ENCODE data around the gene SCT. TPM values are rescaled to one million over a fixed set of nuclear protein-coding genes. Genes with fewer than 3 reads are reported as not detected.
"Not testable (repeated sequence)": the region's sequence is repeated elsewhere in the genome, so short reads cannot be mapped to it uniquely, and the experiment has no call there.

The SCT gene
- total RNA-seq, 1 experiment from 2014 or later, result not detected

DNA sequence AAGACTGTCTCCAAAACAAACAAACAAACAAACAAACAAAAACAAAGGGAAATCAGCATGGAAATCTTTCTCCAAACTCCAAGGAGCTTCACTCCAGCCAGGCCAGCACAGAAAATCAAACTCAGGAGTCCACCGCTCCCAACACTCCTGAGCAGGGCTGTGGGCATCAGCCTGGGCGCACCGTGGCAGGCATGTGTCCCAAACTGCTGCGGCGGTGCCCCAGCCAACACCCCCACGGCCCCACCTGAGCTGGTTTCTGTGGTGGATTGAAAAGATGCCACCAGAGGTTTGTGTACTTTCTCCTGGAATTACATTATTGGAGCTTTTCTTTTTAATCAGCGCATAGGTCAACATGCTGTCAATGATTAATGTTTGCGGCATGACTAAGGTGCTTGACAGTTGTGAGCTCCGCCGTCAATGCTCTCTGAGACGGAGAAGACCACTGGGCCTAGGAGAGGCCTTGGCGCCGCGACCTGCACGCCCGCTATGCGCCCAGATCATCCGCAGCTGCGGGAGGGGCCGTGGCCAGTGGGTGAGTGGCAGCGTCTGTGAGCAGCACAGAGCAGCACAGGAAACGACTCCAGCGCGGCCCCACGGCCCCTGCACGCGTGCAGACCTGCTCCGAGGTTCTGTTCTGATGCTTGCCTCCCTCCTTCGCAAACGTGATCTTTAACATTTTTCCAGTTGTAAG is 28.2 kb upstream of the SCT start:
- ATAC-seq, result no peak; the same call in 1 of the 2 replicates
- H3K27ac ChIP-seq (ENCODE audit: low read length), result no peak overlapping the region
- ChIA-PET POLR2A (no interaction called here), CTCF (no interaction called here)
- no peak for DNase-seq (ENCODE audit: low read depth, low spot score)
- TF ChIP-seq, protein P1, sequence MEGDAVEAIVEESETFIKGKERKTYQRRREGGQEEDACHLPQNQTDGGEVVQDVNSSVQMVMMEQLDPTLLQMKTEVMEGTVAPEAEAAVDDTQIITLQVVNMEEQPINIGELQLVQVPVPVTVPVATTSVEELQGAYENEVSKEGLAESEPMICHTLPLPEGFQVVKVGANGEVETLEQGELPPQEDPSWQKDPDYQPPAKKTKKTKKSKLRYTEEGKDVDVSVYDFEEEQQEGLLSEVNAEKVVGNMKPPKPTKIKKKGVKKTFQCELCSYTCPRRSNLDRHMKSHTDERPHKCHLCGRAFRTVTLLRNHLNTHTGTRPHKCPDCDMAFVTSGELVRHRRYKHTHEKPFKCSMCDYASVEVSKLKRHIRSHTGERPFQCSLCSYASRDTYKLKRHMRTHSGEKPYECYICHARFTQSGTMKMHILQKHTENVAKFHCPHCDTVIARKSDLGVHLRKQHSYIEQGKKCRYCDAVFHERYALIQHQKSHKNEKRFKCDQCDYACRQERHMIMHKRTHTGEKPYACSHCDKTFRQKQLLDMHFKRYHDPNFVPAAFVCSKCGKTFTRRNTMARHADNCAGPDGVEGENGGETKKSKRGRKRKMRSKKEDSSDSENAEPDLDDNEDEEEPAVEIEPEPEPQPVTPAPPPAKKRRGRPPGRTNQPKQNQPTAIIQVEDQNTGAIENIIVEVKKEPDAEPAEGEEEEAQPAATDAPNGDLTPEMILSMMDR (IDR thresholded peaks at IDR 0.05), result no peak
- TF ChIP-seq, protein P2, sequence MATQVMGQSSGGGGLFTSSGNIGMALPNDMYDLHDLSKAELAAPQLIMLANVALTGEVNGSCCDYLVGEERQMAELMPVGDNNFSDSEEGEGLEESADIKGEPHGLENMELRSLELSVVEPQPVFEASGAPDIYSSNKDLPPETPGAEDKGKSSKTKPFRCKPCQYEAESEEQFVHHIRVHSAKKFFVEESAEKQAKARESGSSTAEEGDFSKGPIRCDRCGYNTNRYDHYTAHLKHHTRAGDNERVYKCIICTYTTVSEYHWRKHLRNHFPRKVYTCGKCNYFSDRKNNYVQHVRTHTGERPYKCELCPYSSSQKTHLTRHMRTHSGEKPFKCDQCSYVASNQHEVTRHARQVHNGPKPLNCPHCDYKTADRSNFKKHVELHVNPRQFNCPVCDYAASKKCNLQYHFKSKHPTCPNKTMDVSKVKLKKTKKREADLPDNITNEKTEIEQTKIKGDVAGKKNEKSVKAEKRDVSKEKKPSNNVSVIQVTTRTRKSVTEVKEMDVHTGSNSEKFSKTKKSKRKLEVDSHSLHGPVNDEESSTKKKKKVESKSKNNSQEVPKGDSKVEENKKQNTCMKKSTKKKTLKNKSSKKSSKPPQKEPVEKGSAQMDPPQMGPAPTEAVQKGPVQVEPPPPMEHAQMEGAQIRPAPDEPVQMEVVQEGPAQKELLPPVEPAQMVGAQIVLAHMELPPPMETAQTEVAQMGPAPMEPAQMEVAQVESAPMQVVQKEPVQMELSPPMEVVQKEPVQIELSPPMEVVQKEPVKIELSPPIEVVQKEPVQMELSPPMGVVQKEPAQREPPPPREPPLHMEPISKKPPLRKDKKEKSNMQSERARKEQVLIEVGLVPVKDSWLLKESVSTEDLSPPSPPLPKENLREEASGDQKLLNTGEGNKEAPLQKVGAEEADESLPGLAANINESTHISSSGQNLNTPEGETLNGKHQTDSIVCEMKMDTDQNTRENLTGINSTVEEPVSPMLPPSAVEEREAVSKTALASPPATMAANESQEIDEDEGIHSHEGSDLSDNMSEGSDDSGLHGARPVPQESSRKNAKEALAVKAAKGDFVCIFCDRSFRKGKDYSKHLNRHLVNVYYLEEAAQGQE (IDR thresholded peaks at IDR 0.05; ENCODE audit: insufficient read depth in 1 of 2, low read depth in 2 of 2, low read length in 1 of 2), result no peak
- TF ChIP-seq TCF7L2 (IDR thresholded peaks at IDR 0.05; ENCODE audit: low read depth, low read length), result no peak
- TF ChIP-seq POLR2AphosphoS5 (IDR thresholded peaks at IDR 0.05; ENCODE audit: low read depth, low read length), result no peak
- no peak for TF ChIP-seq SIN3A (IDR thresholded peaks at IDR 0.05; ENCODE audit: borderline replicate concordance, insufficient read depth, low read depth, low read length)
- intact Hi-C loops (cut with micrococcal nuclease; ENCODE audit: unreplicated experiment), result no loop called here
- in situ Hi-C loops (cut with HindIII; ENCODE audit: low pct_unique_long_range_greater_than_20kb, low sequenced_read_pairs), result no loop called here
- no peaks in the 10 kb centered on the region for H3K4me1 ChIP-seq (ENCODE audit: control insufficient read depth, insufficient read depth, low read length)
- no peaks in the 10 kb centered on the region for H3K9me3 ChIP-seq (ENCODE audit: control insufficient read depth, insufficient read depth, low read depth, low read length)
- H3K27me3 ChIP-seq (ENCODE audit: control insufficient read depth, insufficient read depth, low read length), result no peaks in the 10 kb centered on the region
- no TSS peak for BruUV-seq (replicated peaks)
- H3K4me3 ChIP-seq (ENCODE audit: low read depth in 2 of 2, low read length in 2 of 2), result no peak overlapping the region
- H3K36me3 ChIP-seq (ENCODE audit: control insufficient read depth, insufficient read depth, low read length), result no peaks in the 10 kb centered on the region; the same call in 1 of the 2 replicates

DNA sequence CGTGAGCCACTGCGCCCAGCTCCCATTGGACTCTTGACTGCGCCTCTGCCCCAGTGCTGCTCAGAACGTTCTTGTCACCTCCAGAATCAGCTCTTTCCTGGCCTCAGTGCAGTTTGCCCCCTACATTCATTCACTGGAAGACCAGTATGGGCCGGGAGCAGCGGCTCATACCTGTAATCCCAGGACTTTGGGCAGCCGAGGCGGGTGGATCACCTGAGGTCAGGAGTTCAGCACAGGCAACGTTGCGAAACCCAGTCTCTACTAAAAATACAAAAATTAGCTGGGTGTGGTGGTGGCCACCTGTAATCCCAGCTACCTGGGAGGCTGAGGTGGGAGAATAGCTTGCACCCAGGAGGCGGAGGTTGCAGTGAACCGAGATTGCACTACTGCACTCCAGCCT is 27.5 kb upstream of the SCT start:
- H3K4me3 ChIP-seq (ENCODE audit: low read depth in 2 of 2, low read length in 2 of 2); BruUV-seq (replicated peaks); intact Hi-C loops (cut with micrococcal nuclease; ENCODE audit: unreplicated experiment); DNase-seq (ENCODE audit: low read depth, low spot score); CTCF ChIA-PET; POLR2A ChIA-PET; H3K4me1 ChIP-seq (ENCODE audit: control insufficient read depth, insufficient read depth, low read length); H3K36me3 ChIP-seq (ENCODE audit: control insufficient read depth, insufficient read depth, low read length); H3K27me3 ChIP-seq (ENCODE audit: control insufficient read depth, insufficient read depth, low read length); in situ Hi-C loops (cut with HindIII; ENCODE audit: low pct_unique_long_range_greater_than_20kb, low sequenced_read_pairs); ATAC-seq; H3K27ac ChIP-seq (ENCODE audit: low read length); H3K9me3 ChIP-seq (ENCODE audit: control insufficient read depth, insufficient read depth, low read depth, low read length): not testable (repeated sequence)

DNA sequence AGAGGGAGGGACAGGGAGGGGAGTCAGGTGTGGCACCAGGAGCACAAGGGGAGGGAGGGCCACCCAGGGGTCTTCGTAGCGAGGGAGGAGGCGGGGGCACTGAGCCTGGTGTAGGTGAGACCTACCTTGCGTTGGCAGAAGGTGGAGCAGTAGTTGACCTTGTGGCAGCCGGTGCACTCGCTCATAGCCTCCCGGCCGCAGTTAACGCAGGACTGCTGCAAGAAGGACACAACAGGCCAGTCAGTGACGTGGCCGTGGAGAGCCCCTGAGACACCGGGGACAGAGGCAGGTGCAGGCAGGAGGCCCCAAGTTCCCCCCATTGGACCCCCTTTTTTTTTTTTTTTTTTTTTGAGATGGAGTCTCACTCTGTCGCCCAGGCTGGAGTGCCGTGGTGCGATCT is 26.9 kb upstream of the SCT start:
- Histone ChIP-seq H3K27me3 (ENCODE audit: control insufficient read depth, insufficient read depth, low read length) (no peaks in the 10 kb centered on the region), H3K4me3 (ENCODE audit: low read depth in 2 of 2, low read length in 2 of 2) (no peak overlapping the region), H3K27ac (ENCODE audit: low read length) (no peak overlapping the region), H3K9me3 (ENCODE audit: control insufficient read depth, insufficient read depth, low read depth, low read length) (no peaks in the 10 kb centered on the region), H3K4me1 (ENCODE audit: control insufficient read depth, insufficient read depth, low read length) (no peaks in the 10 kb centered on the region), H3K36me3 (ENCODE audit: control insufficient read depth, insufficient read depth, low read length) (no peaks in the 10 kb centered on the region)
- no peak for ATAC-seq
- no peak for DNase-seq (ENCODE audit: low read depth, low spot score)
- intact Hi-C loops (cut with micrococcal nuclease; ENCODE audit: unreplicated experiment) (no loop called here), in situ Hi-C loops (cut with HindIII; ENCODE audit: low pct_unique_long_range_greater_than_20kb, low sequenced_read_pairs) (no loop called here)
- TF ChIP-seq POLR2AphosphoS5 (IDR thresholded peaks at IDR 0.05; ENCODE audit: low read depth, low read length) (no peak), TCF7L2 (IDR thresholded peaks at IDR 0.05; ENCODE audit: low read depth, low read length) (no peak), SIN3A (IDR thresholded peaks at IDR 0.05; ENCODE audit: borderline replicate concordance, insufficient read depth, low read depth, low read length) (no peak)
- TF ChIP-seq, protein P2 (IDR thresholded peaks at IDR 0.05; ENCODE audit: insufficient read depth in 1 of 2, low read depth in 2 of 2, low read length in 1 of 2), result no peak
- TF ChIP-seq, protein P1 (IDR thresholded peaks at IDR 0.05), result no peak
- ChIA-PET POLR2A (no interaction called here), CTCF (no interaction called here)
- BruUV-seq (replicated peaks), result no TSS peak

Measured in Panc1 (cell line).